Stomach (tissue), 4 donors: Measurements from ENCODE around the gene KLF14.
A peak's percentile ranks its signal among the peaks of the same experiment; 100 is the strongest.

Source experiments
- EP300 ChIP-seq: sonication (generic); formaldehyde crosslinking; IDR thresholded peaks from one replicate; pipeline ENCODE4 v1.6.1; 2017; ENCODE audit warnings: antibody characterized with exemption
- TF ChIP-seq, protein P1 (sequence below), 7 experiments: fragments of 450-650 bp in 4 of 7; fragments of 200-600 bp in 3 of 7; sonication (generic) in 3 of 7; IDR thresholded peaks; one replicate each; pipeline ENCODE4 v1.5.1; 2016 to 2019; ENCODE audit warnings: antibody characterized with exemption in 7 of 7, control low read depth in 2 of 7, mild to moderate bottlenecking in 1 of 7

- TF ChIP-seq, protein P1, sequence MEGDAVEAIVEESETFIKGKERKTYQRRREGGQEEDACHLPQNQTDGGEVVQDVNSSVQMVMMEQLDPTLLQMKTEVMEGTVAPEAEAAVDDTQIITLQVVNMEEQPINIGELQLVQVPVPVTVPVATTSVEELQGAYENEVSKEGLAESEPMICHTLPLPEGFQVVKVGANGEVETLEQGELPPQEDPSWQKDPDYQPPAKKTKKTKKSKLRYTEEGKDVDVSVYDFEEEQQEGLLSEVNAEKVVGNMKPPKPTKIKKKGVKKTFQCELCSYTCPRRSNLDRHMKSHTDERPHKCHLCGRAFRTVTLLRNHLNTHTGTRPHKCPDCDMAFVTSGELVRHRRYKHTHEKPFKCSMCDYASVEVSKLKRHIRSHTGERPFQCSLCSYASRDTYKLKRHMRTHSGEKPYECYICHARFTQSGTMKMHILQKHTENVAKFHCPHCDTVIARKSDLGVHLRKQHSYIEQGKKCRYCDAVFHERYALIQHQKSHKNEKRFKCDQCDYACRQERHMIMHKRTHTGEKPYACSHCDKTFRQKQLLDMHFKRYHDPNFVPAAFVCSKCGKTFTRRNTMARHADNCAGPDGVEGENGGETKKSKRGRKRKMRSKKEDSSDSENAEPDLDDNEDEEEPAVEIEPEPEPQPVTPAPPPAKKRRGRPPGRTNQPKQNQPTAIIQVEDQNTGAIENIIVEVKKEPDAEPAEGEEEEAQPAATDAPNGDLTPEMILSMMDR (IDR thresholded peaks at IDR 0.05), result peak in 2 of 7 experiments; percentile 19 to 29
- no peak for TF ChIP-seq EP300
Measured at GRCh38 chr7:130695840-130696239, 38.2 kb downstream of the KLF14 start.
